ENCODE data around the gene GAS2L1.

Gene GAS2L1

DNA sequence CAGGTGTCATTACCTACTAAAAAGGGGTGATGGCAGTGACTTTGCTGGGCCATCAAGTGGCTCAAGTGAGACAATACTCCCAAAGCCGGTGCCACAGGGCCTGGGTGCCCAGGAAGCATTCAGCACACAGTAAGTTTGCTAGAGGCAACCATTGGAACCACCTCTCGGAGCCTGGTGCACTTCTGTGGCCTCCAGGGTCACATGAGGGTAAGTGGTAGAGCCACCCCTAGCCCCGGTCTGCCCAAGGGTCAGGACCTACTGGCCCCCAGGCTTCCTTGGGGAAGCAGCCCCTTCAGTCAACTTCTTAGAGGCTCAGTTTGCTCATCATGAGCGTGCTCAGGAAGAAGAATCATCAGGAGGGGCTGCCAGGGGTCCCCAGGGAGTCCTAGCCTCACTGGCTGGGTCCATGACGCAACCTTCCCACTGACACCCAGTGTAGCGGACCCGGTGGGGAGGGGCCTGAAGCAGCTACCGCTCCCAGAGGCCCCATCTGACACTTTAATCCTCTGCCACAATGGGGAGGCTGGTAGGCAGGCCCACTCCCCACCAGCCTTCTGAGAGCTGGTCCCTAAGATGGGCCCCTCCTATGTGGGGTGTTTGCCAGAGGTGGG is 26.5 kb downstream of the GAS2L1 start:
- H3K9ac ChIP-seq (ENCODE audit: low read depth in 1 of 2, low read length in 2 of 2) = no peak overlapping the region
- H3K27ac ChIP-seq (ENCODE audit: low read depth in 2 of 2, low read length in 2 of 2) = no peak overlapping the region
- H3K36me3 ChIP-seq (ENCODE audit: control insufficient read depth in 2 of 2, insufficient read depth in 2 of 2, low read length in 2 of 2) = peaks cover 46 to 65% of the 10 kb centered on the region in 2 donors
- no peaks in the 10 kb centered on the region for H3K27me3 ChIP-seq (ENCODE audit: control insufficient read depth in 2 of 2, insufficient read depth in 2 of 2, low read length in 2 of 2)
- no peak overlapping the region for H3K4me3 ChIP-seq (ENCODE audit: low read length in 2 of 2)
- H3K9me3 ChIP-seq (ENCODE audit: control insufficient read depth in 2 of 2, low read length in 2 of 2) = no peaks in the 10 kb centered on the region
- no peaks in the 10 kb centered on the region for H3K4me1 ChIP-seq (ENCODE audit: control insufficient read depth in 2 of 2, insufficient read depth in 2 of 2, low read length in 2 of 2)

DNA sequence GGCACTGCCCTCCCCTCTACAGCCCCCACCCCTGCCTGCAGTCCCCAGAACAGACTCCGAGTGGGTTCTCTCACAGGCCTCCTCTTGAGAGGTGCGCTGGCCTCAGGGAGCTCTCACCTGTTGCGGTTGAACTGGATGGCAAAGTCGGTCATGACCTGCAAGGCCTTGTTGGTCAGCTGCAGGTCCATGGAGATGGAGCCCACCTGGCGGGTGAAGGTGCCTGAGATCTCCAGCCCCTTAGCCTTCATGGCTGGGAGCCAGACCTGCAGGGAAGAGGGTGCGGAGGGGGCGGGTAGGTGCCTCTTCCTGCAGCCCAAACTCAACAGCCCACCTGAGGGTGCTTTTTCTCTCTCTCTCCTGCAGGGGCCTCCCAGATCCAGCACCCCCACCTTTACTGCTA is 27.7 kb downstream of the GAS2L1 start:
- Histone ChIP-seq H3K27ac (ENCODE audit: low read depth in 2 of 2, low read length in 2 of 2) (no peak overlapping the region), H3K4me3 (ENCODE audit: low read length in 2 of 2) (no peak overlapping the region), H3K36me3 (ENCODE audit: control insufficient read depth in 2 of 2, insufficient read depth in 2 of 2, low read length in 2 of 2) (peaks cover 49 to 71% of the 10 kb centered on the region in 2 donors), H3K9ac (ENCODE audit: low read depth in 1 of 2, low read length in 2 of 2) (no peak overlapping the region), H3K9me3 (ENCODE audit: control insufficient read depth in 2 of 2, low read length in 2 of 2) (no peaks in the 10 kb centered on the region), H3K27me3 (ENCODE audit: control insufficient read depth in 2 of 2, insufficient read depth in 2 of 2, low read length in 2 of 2) (no peaks in the 10 kb centered on the region), H3K4me1 (ENCODE audit: control insufficient read depth in 2 of 2, insufficient read depth in 2 of 2, low read length in 2 of 2) (no peaks in the 10 kb centered on the region)

DNA sequence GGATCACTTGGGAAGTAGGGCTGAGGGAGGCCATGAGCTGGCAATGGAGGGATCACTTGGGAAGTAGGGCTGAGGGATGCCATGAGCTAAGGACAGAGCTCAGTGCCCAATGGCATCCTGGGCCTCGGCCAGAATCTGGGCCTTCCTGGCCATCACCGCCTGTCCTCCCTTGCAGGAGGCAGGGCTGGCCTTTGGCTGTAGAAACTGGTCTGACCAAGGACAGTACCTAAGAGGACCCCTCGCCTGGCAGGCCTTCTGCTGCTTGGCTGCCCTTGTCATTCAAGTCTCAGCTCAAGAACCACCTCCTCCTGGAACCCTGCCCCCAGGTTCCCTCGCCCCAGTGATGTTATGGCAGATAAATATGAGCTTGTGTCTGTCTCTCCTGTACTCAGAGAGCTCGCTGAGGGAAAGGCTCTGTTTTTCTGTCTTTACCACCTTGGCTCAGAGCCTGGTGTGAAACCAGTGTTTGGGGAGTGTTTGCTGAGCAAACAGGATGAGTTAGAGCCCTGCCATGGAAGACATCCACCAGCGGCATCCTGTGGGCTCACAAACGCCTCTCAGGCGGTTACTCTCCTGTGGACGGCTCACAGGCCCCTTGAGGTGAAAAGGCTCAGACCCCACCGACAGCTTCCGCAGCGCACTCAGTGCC is 28.4 kb downstream of the GAS2L1 start:
- H3K9ac ChIP-seq (ENCODE audit: low read depth in 1 of 2, low read length in 2 of 2) = no peak overlapping the region
- no peak overlapping the region for H3K27ac ChIP-seq (ENCODE audit: low read depth in 2 of 2, low read length in 2 of 2)
- no peaks in the 10 kb centered on the region for H3K4me1 ChIP-seq (ENCODE audit: control insufficient read depth in 2 of 2, insufficient read depth in 2 of 2, low read length in 2 of 2)
- H3K27me3 ChIP-seq (ENCODE audit: control insufficient read depth in 2 of 2, insufficient read depth in 2 of 2, low read length in 2 of 2) = no peaks in the 10 kb centered on the region
- H3K36me3 ChIP-seq (ENCODE audit: control insufficient read depth in 2 of 2, insufficient read depth in 2 of 2, low read length in 2 of 2) = peaks cover 55 to 78% of the 10 kb centered on the region in 2 donors
- H3K4me3 ChIP-seq (ENCODE audit: low read length in 2 of 2) = no peak overlapping the region
- no peaks in the 10 kb centered on the region for H3K9me3 ChIP-seq (ENCODE audit: control insufficient read depth in 2 of 2, low read length in 2 of 2)

DNA sequence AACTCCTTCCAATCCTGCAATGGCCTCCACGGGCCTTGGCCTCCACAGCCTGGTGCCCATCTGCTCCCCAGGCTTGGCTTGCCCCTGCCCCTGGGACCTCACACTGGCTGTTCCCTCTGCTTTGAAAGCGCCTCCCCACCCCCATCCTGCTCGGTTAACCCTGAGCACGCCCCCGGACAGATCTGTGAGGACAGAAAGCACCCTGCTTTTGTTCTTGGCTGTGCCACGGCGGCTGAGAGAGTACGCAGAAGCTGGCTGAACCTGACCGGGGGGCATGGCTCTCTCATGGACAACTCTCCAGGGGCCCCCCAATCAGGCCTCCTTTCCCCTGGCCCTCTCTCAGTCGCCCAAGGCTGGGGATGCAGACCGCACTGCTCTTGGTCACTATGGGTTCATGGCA is 29.2 kb downstream of the GAS2L1 start:
- no peak overlapping the region for H3K27ac ChIP-seq (ENCODE audit: low read depth in 2 of 2, low read length in 2 of 2)
- no peaks in the 10 kb centered on the region for H3K27me3 ChIP-seq (ENCODE audit: control insufficient read depth in 2 of 2, insufficient read depth in 2 of 2, low read length in 2 of 2)
- H3K36me3 ChIP-seq (ENCODE audit: control insufficient read depth in 2 of 2, insufficient read depth in 2 of 2, low read length in 2 of 2) = peaks cover 62 to 80% of the 10 kb centered on the region in 2 donors
- no peaks in the 10 kb centered on the region for H3K9me3 ChIP-seq (ENCODE audit: control insufficient read depth in 2 of 2, low read length in 2 of 2)
- no peak overlapping the region for H3K4me3 ChIP-seq (ENCODE audit: low read length in 2 of 2)
- H3K4me1 ChIP-seq (ENCODE audit: control insufficient read depth in 2 of 2, insufficient read depth in 2 of 2, low read length in 2 of 2) = no peaks in the 10 kb centered on the region
- no peak overlapping the region for H3K9ac ChIP-seq (ENCODE audit: low read depth in 1 of 2, low read length in 2 of 2)

DNA sequence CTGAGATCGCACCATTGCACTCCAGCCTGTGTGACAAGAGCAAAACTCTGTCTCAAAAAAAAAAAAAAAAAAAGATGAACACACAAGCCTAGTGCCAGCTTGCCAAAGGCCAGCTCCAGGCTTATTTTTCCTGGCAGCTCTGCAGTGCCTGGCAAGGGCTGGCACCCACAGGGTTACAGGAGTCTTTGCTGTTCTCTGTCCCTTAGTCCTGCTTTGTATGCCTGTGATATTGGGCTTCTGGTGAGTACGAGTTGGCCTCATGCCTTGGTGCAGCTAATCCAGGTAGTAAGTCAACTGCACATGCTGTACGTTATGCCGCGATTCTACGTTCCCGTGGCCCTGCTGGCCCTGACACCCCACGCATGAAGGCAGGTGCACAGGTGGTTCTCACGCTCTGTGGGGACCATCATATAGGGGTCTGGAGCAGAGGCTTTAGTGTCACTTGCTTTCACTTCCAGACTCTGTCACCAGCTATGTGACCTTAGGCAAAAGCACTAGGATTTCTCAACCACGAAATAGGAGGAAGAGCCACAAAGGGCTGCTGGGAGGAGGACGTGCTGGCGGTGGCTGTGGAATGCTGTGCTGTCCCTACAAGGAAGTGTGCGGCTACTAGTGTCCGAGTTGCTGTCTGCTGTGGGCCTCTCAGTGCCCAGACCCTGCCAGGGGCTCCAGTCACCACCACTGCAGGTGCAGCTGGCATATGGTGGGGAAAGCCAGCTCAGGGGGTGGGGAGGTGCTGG is 30.5 kb downstream of the GAS2L1 start:
- H3K4me3 ChIP-seq (ENCODE audit: low read length in 2 of 2) = no peak overlapping the region
- peaks cover 69 to 83% of the 10 kb centered on the region in 2 donors for H3K36me3 ChIP-seq (ENCODE audit: control insufficient read depth in 2 of 2, insufficient read depth in 2 of 2, low read length in 2 of 2)
- H3K27me3 ChIP-seq (ENCODE audit: control insufficient read depth in 2 of 2, insufficient read depth in 2 of 2, low read length in 2 of 2) = no peaks in the 10 kb centered on the region
- H3K4me1 ChIP-seq (ENCODE audit: control insufficient read depth in 2 of 2, insufficient read depth in 2 of 2, low read length in 2 of 2) = no peaks in the 10 kb centered on the region
- H3K9ac ChIP-seq (ENCODE audit: low read depth in 1 of 2, low read length in 2 of 2) = no peak overlapping the region
- no peak overlapping the region for H3K27ac ChIP-seq (ENCODE audit: low read depth in 2 of 2, low read length in 2 of 2)
- H3K9me3 ChIP-seq (ENCODE audit: control insufficient read depth in 2 of 2, low read length in 2 of 2) = no peaks in the 10 kb centered on the region

DNA sequence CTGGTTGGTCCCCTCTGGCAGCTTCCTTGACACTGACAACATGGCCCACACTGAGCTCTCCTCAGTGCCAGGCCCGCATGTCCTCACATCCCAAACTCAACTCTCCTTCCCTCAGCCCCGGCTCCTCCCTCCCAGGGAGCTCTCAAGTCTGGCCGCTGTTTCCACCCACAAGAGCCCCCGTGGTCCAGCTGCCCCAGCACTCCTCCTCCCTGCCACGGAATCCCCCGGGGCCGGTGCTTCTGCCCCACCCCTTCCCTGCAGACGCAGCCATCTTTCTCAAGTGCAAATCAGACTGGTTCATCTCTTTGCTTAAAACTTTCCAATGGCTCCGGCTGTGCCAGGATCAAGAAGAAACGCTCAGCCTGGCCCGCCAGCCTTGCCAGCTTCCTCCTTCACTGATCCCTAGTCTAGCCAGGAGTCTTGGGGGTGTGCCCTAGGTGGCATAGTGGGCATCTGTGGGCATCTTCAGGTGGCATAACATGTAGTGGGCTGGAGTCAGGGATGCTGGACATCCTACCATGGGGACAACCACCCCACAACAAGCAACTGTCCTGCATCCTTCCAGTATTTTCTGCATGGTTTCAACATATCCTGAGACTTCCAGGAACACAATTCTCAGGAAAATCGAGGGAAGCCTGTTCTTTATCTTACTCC is 31.3 kb downstream of the GAS2L1 start:
- H3K4me1 ChIP-seq (ENCODE audit: control insufficient read depth in 2 of 2, insufficient read depth in 2 of 2, low read length in 2 of 2) = no peaks in the 10 kb centered on the region
- no peak overlapping the region for H3K4me3 ChIP-seq (ENCODE audit: low read length in 2 of 2)
- no peak overlapping the region for H3K27ac ChIP-seq (ENCODE audit: low read depth in 2 of 2, low read length in 2 of 2)
- H3K9me3 ChIP-seq (ENCODE audit: control insufficient read depth in 2 of 2, low read length in 2 of 2) = no peaks in the 10 kb centered on the region
- no peaks in the 10 kb centered on the region for H3K27me3 ChIP-seq (ENCODE audit: control insufficient read depth in 2 of 2, insufficient read depth in 2 of 2, low read length in 2 of 2)
- H3K9ac ChIP-seq (ENCODE audit: low read depth in 1 of 2, low read length in 2 of 2) = no peak overlapping the region
- H3K36me3 ChIP-seq (ENCODE audit: control insufficient read depth in 2 of 2, insufficient read depth in 2 of 2, low read length in 2 of 2) = peaks cover 74 to 83% of the 10 kb centered on the region in 2 donors

DNA sequence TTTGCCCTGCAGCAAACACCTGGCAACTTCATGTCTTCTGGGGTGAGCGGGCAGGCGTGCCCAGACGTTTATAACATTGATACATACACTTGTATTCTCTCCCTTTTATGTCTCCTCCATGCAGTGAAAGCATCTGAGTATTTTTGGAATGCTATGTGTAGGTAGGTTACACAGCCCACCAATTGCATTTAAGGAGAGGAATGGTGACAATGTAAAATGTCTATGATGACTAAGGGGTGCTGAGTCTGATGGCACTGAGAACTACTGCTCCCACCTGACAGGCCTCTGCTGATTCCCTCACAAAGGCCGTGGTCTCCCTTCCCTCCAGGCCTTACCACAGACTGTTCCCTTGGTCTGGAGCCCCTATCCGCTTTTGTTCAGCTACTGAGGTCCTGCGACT is 31.9 kb downstream of the GAS2L1 start:
- Histone ChIP-seq H3K9ac (ENCODE audit: low read depth in 1 of 2, low read length in 2 of 2) (no peak overlapping the region), H3K27ac (ENCODE audit: low read depth in 2 of 2, low read length in 2 of 2) (no peak overlapping the region), H3K36me3 (ENCODE audit: control insufficient read depth in 2 of 2, insufficient read depth in 2 of 2, low read length in 2 of 2) (peaks cover 79 to 83% of the 10 kb centered on the region in 2 donors), H3K4me1 (ENCODE audit: control insufficient read depth in 2 of 2, insufficient read depth in 2 of 2, low read length in 2 of 2) (no peaks in the 10 kb centered on the region), H3K4me3 (ENCODE audit: low read length in 2 of 2) (no peak overlapping the region), H3K9me3 (ENCODE audit: control insufficient read depth in 2 of 2, low read length in 2 of 2) (no peaks in the 10 kb centered on the region), H3K27me3 (ENCODE audit: control insufficient read depth in 2 of 2, insufficient read depth in 2 of 2, low read length in 2 of 2) (no peaks in the 10 kb centered on the region)

DNA sequence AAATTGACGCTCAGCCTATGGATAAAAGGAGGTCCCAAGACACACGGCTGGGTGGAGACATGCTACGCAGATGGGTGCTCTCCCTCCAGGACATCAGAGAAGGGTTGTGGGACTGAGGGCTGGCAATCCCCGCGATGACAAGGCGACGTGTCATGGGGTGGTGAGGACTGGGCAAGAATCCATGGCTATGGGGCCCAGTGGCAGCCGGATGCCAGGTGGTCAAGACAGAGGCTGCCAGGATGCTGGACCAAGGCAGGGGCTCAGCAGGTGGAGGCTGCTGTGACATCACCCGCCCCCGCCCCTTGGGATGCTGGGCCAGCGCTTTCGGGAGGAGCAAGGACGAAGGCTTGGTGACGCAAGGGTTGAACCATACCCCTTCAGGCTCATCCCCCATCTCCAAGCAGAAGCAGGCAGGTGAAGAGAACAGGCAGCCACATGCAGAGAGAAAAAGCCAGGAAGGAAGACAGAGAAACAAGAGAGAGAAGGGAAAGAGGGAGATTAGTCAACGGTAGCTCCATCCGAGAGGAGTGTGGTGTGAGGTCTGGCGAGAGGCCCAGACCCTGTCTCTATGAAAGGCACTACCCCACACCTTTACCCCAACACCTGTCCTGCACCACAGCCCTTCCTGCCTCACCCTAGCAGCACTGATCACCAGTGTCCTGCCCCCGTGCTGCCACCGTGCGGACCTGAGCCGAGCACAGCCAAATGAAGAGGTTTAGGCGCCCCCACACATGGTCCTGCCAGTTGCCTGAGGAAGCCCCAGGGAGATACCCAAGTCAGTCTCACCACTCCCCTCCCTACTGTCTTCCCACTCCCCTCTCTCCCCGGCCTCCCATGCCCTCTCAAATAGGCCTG is 33.2 kb downstream of the GAS2L1 start:
- Histone ChIP-seq H3K36me3 (ENCODE audit: control insufficient read depth in 2 of 2, insufficient read depth in 2 of 2, low read length in 2 of 2) (peaks cover 74 to 85% of the 10 kb centered on the region in 2 donors), H3K27me3 (ENCODE audit: control insufficient read depth in 2 of 2, insufficient read depth in 2 of 2, low read length in 2 of 2) (no peaks in the 10 kb centered on the region)

DNA sequence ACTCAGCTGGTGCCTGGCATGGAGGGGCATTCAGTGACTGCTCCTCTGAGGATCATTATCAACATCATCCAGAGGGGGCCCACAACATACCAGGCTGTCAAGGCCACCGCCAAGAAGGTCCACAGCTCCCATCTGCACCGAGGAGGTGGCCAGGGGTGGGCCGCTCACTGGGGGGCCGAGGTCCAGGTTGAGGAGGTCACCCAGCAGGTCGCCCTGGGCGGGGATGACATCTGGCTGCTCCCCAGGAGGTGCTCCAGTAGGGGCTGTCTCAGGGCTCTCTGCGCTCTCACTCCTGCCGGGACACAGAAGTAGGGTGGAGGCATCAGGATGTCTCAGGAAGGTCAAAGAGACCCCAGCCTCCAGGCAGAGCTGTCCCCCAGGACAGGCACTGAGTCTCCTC is 34.1 kb downstream of the GAS2L1 start:
- no peak overlapping the region for H3K4me3 ChIP-seq (ENCODE audit: low read length in 2 of 2)
- no peaks in the 10 kb centered on the region for H3K9me3 ChIP-seq (ENCODE audit: control insufficient read depth in 2 of 2, low read length in 2 of 2)
- H3K27me3 ChIP-seq (ENCODE audit: control insufficient read depth in 2 of 2, insufficient read depth in 2 of 2, low read length in 2 of 2) = no peaks in the 10 kb centered on the region
- no peak overlapping the region for H3K27ac ChIP-seq (ENCODE audit: low read depth in 2 of 2, low read length in 2 of 2)
- no peaks in the 10 kb centered on the region for H3K4me1 ChIP-seq (ENCODE audit: control insufficient read depth in 2 of 2, insufficient read depth in 2 of 2, low read length in 2 of 2)
- H3K36me3 ChIP-seq (ENCODE audit: control insufficient read depth in 2 of 2, insufficient read depth in 2 of 2, low read length in 2 of 2) = peaks cover 72 to 76% of the 10 kb centered on the region in 2 donors
- H3K9ac ChIP-seq (ENCODE audit: low read depth in 1 of 2, low read length in 2 of 2) = no peak overlapping the region

More for the DNA sequence above, 33.2 kb downstream of the GAS2L1 start:
- H3K9ac ChIP-seq (ENCODE audit: low read depth in 1 of 2, low read length in 2 of 2) = no peak overlapping the region
- no peaks in the 10 kb centered on the region for H3K4me1 ChIP-seq (ENCODE audit: control insufficient read depth in 2 of 2, insufficient read depth in 2 of 2, low read length in 2 of 2)
- no peak overlapping the region for H3K27ac ChIP-seq (ENCODE audit: low read depth in 2 of 2, low read length in 2 of 2)
- H3K4me3 ChIP-seq (ENCODE audit: low read length in 2 of 2) = no peak overlapping the region
- H3K9me3 ChIP-seq (ENCODE audit: control insufficient read depth in 2 of 2, low read length in 2 of 2) = no peaks in the 10 kb centered on the region

Measured in mucosa of rectum (tissue), 2 donors.